Measurements from ENCODE around the gene CALN1.
"Not testable (repeated sequence)": the region's sequence is repeated elsewhere in the genome, so short reads cannot be mapped to it uniquely, and the experiment has no call there.

CALN1 gene

GRCh38 chr7:71851776-71852498 lies 560.2 kb downstream of the CALN1 start:
- DNase-seq: no peak

GRCh38 chr7:71846160-71846559 lies 566.0 kb downstream of the CALN1 start:
- DNase-seq: no peak

GRCh38 chr7:71843676-71844075 lies 568.5 kb downstream of the CALN1 start:
- no peak for DNase-seq

- DNase-seq: no peak
Observed at GRCh38 chr7:71842786-71843185, 569.4 kb downstream of the CALN1 start.

GRCh38 chr7:71842381-71842780 lies 569.8 kb downstream of the CALN1 start:
- DNase-seq: no peak

GRCh38 chr7:71835056-71835455 lies 577.1 kb downstream of the CALN1 start:
- no peak for DNase-seq

GRCh38 chr7:71829515-71829914 lies 582.6 kb downstream of the CALN1 start:
- no peak for DNase-seq

GRCh38 chr7:71828361-71828760 lies 583.8 kb downstream of the CALN1 start:
- no peak for DNase-seq

- DNase-seq: no peak
Observed at GRCh38 chr7:71826141-71826540, 586.0 kb downstream of the CALN1 start.

- DNase-seq: no peak
Observed at GRCh38 chr7:71824006-71824760, 588.0 kb downstream of the CALN1 start.

- not testable (repeated sequence) for DNase-seq
Observed at GRCh38 chr7:71822406-71822805, 589.7 kb downstream of the CALN1 start.

GRCh38 chr7:71817916-71818315 lies 594.2 kb downstream of the CALN1 start:
- DNase-seq: no peak

GRCh38 chr7:71808115-71808514 lies 604.0 kb downstream of the CALN1 start:
- DNase-seq: no peak

GRCh38 chr7:71804256-71804655 lies 607.9 kb downstream of the CALN1 start:
- no peak for DNase-seq

GRCh38 chr7:71801976-71802375 lies 610.2 kb downstream of the CALN1 start:
- no peak for DNase-seq

GRCh38 chr7:71800321-71800720 lies 611.8 kb downstream of the CALN1 start:
- no peak for DNase-seq

- DNase-seq: no peak
Observed at GRCh38 chr7:71795410-71795809, 616.7 kb downstream of the CALN1 start.

GRCh38 chr7:71793251-71793650 lies 618.9 kb downstream of the CALN1 start:
- DNase-seq: no peak

- no peak for DNase-seq
Observed at GRCh38 chr7:71787513-71787912, 624.6 kb downstream of the CALN1 start.

- DNase-seq: no peak
Observed at GRCh38 chr7:71785216-71785615, 626.9 kb downstream of the CALN1 start.

- DNase-seq: no peak
Observed at GRCh38 chr7:71784781-71785180, 627.4 kb downstream of the CALN1 start.

- DNase-seq: no peak
Observed at GRCh38 chr7:71784180-71784579, 628.0 kb downstream of the CALN1 start.

GRCh38 chr7:71783779-71784178 lies 628.4 kb downstream of the CALN1 start:
- DNase-seq: no peak

GRCh38 chr7:71782051-71782450 lies 630.1 kb downstream of the CALN1 start:
- no peak for DNase-seq

- DNase-seq: no peak
Observed at GRCh38 chr7:71780282-71780681, 631.9 kb downstream of the CALN1 start.

All from activated T-cell treated with anti-CD3 and anti-CD28 coated beads, Interleukin-2, amount 50 U/mL, for 48 hours (primary cell).